ENCODE results near the gene FEM1B.
A peak's percentile ranks its signal among the peaks of the same experiment; 100 is the strongest.

FEM1B gene

DNA sequence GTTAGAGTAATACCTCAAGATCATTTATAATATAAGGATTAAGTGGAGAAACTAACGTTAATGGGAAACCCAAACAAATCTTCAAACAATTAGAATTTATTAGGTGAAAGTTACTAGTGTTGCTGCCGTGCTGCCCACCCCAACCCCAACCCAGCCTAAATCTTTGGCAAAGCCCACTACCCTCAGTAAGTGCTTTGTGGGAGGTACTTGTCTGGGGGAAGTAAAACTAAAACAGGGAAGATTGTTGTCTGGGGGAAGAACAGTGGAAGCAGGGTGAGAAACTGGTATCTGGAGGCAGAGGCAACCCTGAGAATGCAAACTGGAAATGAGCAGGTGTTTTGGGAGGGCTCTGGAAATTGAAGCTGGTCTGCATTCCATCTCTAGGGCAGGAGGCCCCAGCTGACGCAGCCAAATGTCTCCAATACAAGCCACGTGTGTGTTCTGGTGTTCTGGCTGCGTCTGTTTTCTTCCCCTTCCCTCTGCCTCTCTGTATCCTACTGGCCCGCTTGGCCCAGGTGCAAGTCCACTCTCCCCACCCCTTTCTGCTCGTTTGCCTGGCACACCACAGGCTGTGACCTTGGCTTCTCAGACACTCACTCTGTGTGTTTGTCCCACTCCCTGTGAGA, 32.7 kb downstream of the FEM1B start:
- no peak for DNase-seq

DNA sequence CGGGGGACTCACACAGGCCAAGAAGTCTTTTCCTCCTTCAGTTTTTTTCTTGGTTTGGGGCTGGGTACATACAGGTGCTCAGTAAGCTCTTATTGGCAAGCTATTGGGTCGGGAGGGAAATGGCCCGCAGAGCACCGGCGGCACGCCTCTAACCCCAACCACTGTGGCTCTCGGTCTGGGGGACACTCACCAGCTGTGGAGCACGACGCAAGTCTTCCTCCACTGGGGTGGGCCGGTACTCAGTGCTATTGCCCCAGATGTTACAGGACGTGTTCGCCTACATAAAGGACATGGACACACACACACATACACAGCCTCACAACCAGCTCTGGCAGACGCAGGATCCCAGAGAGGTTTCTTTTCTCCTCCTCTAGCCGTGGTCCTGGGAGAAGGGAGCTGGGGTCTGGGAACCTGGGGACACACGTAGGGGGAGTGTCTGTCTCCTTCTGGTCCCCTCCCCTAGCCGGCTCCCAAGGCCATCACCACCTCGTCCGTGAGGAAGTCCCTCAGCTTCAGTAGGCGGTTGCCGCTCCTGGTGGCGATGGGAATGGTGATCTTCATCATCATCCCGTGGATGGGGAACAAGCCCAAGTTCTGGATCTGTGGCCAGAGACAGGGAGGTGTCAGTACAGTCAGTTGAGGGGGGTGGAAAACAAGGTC, 33.4 kb downstream of the FEM1B start:
- DNase-seq, result no peak

DNA sequence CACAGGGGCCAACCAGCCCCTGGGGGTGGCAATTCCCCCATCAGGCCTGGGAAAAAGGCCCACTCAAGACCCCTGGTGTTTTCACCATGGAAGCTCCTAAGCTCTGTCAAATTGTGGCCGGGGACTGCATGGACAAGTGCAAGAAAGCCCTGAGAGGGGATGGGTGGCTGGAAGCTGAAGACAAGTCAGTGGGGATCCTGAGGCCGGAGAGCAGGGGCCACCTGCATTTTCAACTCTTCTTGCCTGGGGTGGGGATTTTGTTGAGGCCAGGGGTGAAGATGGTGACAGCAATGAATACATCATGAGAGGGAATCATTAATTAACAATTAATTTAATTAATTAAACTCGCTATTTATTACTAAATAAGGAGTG, 33.9 kb downstream of the FEM1B start:
- no peak for DNase-seq

DNA sequence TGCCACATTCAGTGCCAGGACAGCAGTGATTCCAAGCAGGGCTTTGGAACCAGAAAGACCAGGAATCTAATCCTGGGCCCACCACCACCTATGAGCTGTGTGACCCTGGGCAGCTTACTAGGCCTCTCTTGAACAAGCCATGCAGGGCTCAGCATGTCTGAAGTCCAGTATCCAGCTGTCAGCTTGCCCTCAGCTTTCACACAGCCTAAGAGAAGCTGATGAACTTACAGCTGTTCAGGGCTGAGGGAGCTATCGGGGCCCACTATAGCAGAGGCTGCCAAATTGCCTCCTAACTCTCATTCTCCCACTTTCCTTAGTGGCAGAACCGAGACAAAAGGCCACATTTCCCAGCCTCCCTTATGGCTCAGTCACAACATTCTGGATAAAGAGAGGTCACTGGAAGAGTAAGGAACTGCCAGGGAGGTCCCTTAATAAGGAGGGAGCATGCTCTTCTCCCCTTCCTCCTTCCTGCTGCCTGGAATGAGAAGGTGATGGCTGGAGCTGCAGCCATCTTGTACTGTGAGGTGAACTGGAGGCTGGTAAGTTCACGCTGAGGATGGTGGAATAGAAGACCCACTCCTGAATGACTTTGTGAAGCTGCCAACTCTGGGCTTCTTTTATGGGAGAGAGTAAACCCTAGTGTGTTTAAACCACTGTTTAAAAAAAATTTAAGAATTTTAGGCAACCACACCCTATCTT, 34.5 kb downstream of the FEM1B start:
- DNase-seq, result no peak

DNA sequence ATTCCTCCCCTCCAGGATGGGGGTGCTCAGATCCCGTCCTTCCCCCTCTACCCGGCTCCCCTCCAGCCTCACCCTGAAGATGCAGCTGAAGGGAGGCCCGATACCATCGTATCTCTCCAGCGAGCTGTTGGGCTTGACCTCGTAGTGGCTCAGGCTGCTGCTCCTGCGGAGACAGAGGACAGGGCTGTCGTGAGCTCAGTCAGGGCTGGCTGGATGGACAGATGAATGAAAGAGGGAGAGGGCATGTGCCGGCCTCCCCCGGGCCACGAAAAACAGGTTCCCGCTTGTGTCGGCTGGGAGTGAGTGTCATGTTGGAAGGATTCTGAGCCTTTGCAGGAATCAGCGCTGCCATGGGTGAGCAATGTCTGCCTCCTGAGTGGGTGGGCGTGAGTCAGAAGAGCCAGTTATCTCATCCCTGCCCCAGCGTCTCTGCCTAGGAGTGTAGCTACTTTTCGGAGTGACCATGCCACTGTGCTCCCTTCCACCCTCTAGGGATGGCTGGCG, 35.2 kb downstream of the FEM1B start:
- no peak for DNase-seq

DNA sequence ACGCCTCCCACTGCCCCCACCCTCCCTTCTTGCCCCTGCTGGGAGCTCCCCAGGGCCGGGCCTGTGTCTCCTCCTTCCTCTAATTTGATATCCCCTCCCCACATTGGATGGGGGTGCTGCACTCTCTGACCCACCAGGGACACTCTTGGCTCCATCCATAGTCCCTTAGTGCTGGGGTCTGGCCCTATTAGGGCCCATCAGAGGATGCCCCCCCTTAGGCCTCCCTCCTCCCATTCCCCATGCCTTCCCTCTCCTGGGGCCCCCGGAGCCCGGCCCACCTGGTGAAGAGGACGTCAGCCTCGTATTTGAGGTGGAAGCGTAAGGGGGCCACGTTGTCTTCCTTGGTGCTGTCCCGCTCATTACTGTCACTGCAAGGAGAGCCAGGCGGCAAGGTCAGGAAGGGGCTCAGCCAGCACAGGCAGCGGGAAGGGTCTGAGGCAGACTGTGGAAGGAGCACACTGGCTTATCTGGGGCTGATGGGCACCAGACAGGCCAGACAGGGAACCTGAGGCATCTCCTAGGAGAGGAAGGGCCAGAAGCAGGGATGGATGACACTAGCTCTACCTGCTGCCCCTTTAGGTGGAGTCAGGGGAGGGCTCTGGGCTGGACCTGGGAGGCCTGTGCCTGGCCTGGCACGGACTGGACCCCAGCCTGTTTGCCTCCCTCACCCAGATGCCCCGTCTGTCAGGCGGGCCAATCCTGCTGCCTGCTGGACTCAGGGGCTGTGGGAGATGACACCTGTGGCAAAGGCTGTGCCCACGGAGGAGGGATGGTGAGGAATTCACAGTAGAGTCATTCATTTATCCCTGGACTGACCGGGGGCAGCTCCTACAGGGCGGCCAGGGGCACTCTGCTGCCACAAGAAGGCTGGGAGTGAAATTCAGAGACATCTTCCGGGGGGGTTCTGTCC, 36.2 kb downstream of the FEM1B start:
- no peak for DNase-seq

DNA sequence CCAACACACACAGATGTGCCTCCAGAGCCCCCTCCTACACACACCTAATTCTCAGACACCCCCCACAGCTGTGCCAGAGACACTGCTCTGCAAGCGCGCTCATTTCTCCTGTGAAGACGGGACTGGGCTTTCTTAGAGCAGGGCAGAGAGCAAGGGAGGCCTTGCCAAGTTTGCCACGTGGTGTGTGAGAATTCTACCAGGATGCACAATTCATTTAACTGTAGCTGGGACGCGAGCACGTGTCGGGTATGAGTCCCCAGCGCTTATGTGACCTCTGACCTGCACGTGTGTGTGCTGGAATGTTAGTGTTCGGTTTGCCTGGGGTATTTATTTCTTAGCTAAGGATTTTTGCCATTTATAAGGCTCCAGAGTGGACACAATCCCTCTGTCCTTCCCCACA, 37.0 kb downstream of the FEM1B start:
- peak; percentile 1 for DNase-seq

DNA sequence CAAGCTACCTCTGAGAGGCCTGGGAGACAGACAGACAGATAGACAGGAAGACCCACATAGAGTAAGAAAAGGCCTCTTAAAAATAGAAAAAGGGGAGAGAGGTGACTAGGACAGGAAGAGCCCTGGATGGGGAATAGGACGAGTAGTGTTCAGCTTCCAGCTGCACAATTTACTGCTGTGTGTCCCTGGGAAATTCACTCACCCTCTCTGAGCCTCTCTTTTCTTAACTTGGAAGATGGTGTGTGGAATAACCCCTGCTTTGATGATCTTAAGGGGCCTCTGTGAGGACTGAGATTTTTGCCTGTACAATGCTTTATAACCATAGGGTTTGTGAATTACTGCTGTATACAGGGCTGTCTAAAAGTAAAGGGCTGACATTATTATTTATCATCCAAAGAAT, 37.5 kb downstream of the FEM1B start:
- no peak for DNase-seq

DNA sequence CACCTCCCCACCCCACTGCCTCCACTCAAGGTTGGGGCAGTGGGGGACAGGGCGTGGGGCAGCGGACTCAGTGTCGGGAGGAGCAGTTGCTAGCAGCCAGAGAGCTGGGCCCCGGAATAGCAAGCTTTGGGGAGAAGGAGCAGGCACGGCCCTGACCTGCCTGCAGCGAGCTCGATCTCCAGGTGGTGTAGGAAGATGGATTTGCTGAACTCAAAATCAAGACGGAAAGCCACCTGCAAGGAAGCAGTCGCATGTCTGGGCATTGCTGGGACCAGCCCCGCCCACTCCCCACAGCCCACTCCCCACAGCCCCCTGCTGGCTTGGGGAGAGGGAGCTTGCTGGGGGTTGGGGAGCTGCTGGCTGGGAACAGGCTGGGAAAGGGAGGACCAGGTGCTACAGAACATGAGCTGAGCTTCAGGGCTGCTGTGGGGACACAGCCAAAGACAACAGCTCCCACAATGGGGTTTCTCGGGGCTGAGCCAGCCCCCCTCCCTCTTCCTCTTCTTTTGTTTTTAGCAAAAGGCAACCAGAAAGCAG, 38.0 kb downstream of the FEM1B start:
- DNase-seq, result peak; percentile 8

DNA sequence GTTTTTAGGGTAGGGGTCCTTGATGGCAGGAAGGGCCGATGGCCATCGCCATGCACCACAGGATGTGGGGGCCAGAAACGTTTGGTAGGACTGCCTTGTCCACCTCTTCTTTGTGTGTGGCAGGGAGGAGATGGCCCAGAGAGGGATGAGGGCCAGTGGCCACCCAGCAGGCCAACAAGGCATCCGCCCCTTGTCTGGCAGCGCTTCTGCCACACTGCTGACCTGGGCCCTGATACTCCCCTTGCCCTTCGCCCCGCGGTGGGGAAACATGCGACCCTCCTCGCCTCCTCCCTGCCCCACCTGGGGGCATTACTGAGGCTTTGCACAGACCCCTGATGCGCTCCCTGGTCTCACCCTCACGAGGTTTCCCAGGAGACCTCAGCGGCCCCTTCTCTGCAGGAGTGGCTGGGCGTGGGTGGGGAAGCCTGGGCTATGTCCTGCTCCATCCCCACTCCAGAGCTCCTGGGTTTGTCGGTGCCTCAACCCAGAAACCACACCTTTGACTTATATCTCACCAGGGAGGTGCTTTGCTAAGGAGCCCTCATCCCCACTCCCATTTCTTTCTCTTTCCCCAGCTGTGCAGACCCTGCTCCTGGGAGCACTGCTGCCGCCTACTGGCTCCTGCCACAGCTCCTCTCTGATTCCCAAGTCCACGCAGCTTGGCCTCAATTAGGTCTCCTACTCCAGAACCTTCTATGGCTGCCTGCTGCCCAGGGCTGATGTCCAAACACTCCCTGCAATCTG, 38.7 kb downstream of the FEM1B start:
- DNase-seq, result peak; percentile 9

DNA sequence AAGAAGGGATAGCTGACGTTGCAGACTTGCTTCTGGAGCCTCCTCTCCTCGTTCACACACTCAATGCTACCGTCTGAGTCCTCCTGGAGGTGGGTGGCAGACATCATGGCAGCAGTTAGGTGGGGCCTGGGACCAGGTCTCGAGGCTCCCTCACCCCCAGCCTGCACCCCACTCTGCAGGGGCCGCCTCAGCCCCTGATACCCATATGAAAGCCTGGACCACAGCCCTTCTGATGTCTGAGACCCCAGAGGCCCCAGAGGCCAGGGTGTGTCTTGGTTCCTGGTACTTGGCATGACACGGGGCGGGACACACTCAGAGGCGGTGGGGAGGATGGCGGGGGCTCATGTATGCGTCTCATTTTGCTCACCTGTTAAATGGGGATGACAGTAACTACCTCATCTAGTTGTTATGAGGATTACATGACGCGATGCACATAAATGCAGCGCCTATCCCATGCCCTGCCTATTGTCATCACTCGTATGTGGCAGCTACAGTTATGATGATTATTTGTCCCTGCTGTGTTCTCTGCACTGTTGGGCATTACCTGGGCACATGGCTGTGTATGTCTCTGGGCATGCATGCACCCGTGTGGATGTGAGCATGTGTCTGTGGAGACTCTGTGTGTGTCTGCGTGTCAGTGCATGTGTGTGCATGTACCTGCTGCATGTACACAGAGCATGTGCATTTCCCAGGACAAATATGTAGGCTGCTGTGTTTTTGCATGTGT, 39.9 kb downstream of the FEM1B start:
- peak; percentile 7 for DNase-seq

DNA sequence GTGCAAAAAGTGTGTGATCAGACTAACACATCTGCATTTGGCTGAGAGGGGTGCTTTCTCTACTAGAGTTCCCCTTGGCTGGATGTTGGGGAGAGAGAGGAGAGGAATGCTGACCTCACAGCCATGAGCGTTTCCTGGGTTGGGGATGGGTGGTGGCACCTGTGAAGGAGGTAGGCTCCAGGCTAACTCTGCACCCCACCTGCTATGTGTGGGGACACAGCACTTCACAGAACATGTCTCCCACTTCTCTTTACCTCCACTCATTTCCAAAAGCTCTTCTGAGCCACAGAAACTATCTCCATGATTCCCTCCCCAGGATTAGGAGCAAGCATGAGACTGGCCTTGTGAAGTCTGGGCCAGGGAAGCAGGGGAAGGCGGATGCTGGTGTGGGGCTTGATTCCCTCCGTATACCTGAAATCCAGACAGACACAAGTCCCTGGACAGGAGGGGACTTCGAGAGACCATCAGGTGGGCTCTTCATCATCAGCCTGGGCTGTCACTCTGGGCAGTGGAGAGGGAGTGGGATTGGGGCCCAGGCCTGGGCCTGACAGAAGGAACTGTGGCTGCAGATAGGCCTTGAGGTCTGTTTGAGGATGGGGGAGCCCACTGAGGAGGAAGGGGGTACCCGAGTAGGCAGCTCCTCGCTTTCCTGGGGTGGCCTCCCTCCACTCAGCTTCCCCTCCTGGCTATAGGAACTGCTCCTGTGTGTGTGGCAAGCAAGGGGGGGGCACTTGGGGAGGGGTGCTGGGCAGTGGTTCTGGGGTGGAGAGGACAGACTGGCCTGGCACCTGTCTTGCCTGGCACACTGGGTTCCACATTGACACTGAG, 40.7 kb downstream of the FEM1B start:
- DNase-seq, result no peak

DNA sequence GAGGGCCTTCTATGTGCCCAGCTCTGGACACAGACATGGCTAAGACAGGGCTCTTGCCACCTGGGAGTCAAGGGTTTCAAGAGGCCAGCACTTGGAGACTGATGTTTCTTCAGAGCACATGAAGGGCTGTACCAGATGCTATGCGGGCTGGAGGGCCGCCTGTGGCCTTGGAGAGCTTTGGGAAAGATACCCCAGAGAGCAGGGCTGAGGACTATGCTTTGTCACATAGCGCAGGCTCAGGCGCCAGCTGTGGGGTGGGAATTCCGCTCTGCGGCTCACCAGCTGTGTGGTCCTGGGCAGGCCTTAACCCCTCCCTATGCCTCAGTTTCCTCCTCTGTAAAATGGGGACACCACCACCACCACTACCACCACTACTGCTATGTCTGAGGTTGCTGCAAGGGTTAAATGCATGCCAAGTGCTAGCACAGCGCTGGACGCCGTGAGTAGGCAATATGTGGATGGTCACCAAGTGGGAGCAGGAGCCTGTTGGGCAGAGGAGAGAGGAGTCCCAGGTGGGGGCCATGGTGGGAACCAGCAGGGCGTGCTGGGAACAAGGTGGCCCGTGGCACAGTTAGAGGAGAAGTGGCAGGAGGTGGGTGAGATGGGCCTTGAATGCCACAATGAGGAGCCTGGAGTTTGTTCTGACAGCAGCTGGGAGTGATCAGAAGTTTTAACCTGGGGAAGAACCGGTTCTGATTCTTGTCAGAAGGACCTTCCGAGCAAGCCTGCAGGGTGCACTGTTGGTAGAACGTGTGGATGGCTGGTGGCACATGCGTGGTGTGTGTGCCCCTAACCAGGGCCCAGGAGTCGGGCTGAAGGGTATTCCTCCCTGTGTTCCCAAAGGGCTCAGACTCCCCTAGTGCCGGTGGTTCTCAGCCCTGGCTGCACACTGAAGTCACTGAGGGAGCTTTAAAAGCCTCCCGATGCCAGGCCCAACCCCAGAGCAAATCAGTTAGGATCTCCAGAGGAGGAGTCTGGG, 41.7 kb downstream of the FEM1B start:
- no peak for DNase-seq

DNA sequence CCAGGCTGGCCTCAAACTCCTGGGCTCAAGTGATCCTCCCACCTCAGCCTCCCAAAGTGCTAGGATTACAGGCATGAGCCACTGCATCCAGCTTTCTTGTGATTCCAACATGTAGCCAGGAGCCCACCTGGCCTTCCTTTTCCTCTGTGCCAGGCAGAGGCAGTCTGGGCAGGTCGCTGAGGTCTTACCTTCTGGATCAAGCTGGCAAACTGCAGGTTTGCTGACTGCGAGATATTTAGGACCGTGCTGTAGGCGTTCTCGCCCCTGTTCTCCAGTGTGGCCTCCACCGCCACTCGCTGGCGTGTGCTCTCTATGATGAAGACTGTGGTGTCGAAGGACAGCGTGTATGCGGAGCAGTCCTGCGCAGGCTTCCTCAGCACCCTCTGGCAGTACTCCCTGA, 42.5 kb downstream of the FEM1B start:
- no peak for DNase-seq

DNA sequence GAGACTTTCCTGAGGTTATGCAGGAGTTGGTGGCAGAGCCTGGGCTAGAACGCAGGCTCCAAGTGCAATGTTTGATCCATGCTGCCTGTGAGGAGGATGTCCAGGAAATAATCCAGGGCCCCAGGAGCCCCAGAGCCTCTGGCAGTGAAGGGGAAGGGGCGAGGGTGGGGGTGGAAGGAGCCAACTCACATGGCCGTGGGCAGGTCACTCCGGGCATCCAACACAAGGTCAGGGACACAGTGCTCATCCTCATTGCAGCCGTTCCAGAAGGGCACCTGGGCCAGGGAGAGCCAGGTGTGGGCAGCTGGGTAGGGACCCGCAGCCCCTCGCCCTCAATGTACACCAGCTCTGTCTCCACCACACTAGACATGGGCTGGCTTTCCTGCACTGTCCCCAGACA, 43.7 kb downstream of the FEM1B start:
- DNase-seq, result no peak

DNA sequence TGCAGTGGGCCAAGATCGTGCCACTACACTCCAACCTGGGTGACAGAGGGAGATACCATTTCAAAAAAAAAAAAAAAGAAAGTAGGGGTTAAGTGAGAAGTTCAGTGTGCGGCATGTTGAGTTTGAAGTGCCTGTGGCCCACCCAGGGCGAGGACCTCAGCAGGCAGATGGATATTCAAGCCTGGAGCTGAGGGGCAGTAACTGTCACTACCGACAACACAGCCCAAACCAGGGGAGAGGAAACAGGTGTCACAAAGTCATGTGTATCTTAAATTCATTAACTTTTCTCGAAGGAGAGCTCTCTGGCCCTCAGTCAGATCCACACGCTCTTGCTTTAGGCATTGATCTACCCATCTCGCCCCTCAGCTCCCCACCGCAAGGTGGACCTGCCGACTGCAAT, 45.3 kb downstream of the FEM1B start:
- no peak for DNase-seq

DNA sequence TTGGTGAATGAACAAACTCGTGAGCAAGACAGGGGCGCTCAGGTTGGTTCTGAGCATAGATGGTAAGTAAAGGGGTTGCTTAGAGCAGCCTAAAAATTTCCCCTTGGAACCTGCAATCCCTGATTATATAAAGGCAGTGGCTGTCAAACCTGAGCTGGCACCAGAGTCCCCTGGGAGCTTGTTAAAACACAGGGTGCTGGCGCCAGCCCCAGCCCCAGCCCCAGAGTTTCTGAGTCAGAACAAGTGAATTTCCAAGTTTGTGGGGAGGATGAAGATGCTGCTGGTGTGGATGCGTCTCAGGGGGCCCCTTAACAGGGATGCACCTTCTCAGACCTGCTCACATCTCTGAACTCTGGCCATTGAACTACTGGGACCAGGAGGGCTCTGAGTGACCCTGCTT, 48.2 kb downstream of the FEM1B start:
- no peak for DNase-seq

DNA sequence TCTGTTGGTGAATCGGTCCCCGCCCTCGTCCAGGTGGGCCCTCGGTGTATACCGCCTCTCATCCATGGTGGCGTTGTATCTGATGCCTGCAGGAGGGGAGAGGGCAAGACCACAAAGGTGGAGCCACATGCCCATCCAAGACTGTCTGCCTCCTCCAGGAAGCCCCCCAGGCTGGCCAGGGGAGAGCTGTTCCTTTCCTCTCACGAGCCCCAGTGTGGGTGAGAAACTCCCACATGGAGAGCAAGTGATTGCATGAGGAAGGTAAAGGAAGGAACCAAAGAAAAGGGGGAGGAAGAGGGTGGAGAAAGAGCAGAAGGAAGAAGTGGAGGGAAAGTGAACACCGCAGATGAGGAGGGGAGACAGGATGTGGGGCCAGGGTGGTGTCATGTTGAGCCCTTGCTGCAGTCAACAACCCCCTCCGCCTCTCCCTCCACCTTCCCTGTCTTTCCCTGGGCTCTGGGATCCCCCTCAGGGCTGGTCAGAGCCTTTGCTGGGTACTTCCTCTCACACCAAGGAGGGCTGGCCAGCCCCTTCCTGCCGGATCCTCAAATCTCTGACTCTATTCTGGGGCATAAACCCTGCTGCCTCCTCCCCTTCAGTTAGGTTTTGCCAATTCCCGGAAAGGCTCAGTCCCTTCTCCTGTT, 49.3 kb downstream of the FEM1B start:
- no peak for DNase-seq

DNA sequence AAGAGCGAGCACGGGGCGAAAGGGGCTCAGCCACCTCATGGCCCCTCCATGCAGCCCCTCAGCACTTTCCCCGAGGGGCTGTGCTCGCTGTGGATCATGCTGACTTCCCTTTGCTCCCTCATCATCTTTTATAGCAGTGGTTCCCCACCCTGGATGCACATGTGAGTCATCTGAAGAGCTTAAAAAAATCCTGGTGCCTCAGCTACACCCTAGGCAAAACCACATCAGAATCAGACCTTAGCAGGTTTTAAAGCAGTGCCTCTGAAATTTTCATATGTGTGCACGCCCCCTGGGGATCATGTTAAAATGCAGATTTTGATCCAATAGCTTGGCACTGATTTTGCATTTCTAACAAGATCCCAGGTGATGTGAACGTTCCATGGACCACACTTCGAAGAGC, 50.9 kb downstream of the FEM1B start:
- peak; percentile 30 for DNase-seq

All from activated CD8-positive, alpha-beta memory T cell treated with anti-CD3 and anti-CD28 coated beads, Interleukin-2, amount 50 U/mL, for 4 hours (primary cell).